ENCODE measurements around the gene ZFYVE28.

The ZFYVE28 gene

DNA sequence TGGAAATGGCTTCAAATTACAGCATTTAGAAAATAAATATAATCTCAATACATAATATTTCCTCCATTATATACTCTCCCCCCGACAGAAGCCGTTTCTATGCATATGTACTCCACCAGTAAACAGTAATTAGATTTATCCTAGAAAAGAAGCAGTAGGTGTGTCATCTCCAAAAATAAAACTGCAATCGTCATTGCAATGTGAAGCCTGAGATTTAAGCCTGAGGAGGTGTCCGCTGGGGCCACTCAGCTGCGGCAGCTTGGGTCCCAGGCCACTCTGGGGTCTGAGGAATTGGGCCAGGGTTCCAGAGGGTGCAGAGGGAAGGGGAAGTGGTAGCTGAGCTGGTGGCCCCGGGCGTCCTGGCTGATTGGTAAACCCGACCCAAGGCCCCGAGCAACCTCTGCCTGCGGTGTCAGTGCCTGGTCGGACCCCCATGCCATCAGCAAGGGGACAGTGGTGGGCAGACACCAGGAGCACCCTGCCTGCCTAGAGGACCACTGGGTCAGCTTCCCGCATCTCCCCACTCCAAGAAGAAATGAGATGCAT lies 148.8 kb downstream of the ZFYVE28 start:
- peaks cover 0 to 21% of the 10 kb centered on the region in 2 donors for H3K4me1 ChIP-seq (ENCODE audit: control insufficient read depth in 1 of 2, insufficient read depth in 2 of 2, low read length in 2 of 2)

GRCh38 chr4:2269206-2269531 lies 149.3 kb downstream of the ZFYVE28 start:
- Histone ChIP-seq H3K4me1 (ENCODE audit: control insufficient read depth in 1 of 2, insufficient read depth in 2 of 2, low read length in 2 of 2) (peaks cover 0 to 25% of the 10 kb centered on the region in 2 donors), H3K4me3 (ENCODE audit: low read depth in 1 of 2, low read length in 2 of 2) (no peak overlapping the region), H3K27ac (ENCODE audit: low read length) (no peak overlapping the region)

More for the DNA sequence above, 148.8 kb downstream of the ZFYVE28 start:
- Histone ChIP-seq H3K4me3 (ENCODE audit: low read depth in 1 of 2, low read length in 2 of 2) (no peak overlapping the region), H3K27me3 (ENCODE audit: low read depth, low read length) (no peaks in the 10 kb centered on the region), H3K27ac (ENCODE audit: low read length) (no peak overlapping the region), H3K36me3 (ENCODE audit: control insufficient read depth in 1 of 2, insufficient read depth in 2 of 2, low read length in 2 of 2) (peaks cover 0 to 5% of the 10 kb centered on the region in 2 donors), H3K9me3 (ENCODE audit: control insufficient read depth in 1 of 2, low read length in 2 of 2) (no peaks in the 10 kb centered on the region)

DNA sequence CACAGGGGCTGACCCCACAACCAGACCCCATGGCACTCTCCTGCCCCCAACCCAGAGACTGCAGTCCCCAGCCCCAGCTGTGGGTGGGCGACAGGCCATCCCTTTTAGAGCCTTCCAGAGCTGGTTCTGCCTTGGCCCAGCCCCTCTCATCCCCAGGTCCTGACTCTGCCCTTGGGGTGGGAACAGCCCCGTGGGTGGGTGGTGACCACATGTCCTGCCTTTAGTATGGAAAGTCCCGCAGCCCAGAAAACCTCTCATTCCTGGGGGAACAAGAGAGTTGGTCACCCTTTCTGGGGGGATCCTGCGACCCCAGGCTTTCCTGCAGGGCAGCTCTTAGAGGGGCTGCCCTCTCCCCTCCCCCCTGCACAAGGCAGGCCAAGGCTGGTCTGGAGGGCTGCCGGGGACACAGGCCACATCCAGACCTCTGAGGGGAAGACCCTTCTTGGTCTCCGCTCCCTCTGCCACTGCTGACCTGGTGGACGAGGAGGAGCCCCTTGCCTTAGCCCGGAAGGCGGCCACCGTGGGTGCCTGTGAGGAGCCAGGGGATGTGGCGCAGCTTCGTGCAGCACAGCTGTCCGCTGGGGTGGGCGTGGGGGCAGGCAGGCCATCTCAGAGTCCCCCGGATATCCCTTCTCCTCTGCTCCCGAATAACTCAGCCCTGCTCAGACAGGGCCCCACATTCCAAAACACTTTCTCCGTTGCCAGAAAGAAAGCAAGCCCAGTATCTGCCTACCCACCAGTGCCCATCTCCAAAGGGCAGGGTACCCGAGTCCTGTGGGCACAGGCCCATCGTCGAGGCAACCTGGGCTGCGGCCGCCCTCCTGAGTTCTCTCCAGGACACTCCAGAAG lies 149.9 kb downstream of the ZFYVE28 start:
- Histone ChIP-seq H3K4me1 (ENCODE audit: control insufficient read depth in 1 of 2, insufficient read depth in 2 of 2, low read length in 2 of 2) (peaks cover 0 to 26% of the 10 kb centered on the region in 2 donors), H3K27ac (ENCODE audit: low read length) (no peak overlapping the region), H3K27me3 (ENCODE audit: low read depth, low read length) (no peaks in the 10 kb centered on the region), H3K4me3 (ENCODE audit: low read depth in 1 of 2, low read length in 2 of 2) (no peak overlapping the region), H3K9me3 (ENCODE audit: control insufficient read depth in 1 of 2, low read length in 2 of 2) (no peaks in the 10 kb centered on the region), H3K36me3 (ENCODE audit: control insufficient read depth in 1 of 2, insufficient read depth in 2 of 2, low read length in 2 of 2) (peaks cover 0 to 5% of the 10 kb centered on the region in 2 donors)

More at GRCh38 chr4:2269206-2269531, 149.3 kb downstream of the ZFYVE28 start:
- Histone ChIP-seq H3K36me3 (ENCODE audit: control insufficient read depth in 1 of 2, insufficient read depth in 2 of 2, low read length in 2 of 2) (peaks cover 0 to 5% of the 10 kb centered on the region in 2 donors), H3K27me3 (ENCODE audit: low read depth, low read length) (no peaks in the 10 kb centered on the region), H3K9me3 (ENCODE audit: control insufficient read depth in 1 of 2, low read length in 2 of 2) (no peaks in the 10 kb centered on the region)

DNA sequence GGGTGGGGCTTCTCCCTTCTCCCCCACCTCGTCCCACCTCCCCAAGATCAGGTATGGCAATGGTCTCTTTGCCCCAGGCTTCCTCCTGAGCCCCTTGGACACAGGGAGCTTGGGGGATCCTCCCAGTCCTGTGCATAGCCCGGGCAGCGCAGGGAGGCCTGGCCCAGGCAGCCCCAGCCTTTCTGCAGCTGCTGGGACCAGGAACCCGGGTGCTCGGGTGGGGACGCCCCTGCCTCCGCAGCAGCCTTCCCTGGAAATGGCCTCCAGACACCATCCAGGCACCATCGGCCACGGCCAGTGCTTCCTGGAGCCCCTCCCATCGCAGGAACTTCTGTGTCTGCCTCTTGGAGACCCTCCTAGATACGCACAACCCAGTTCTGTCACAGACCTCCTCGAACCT lies 150.6 kb downstream of the ZFYVE28 start:
- Histone ChIP-seq H3K27me3 (ENCODE audit: low read depth, low read length) (no peaks in the 10 kb centered on the region), H3K4me1 (ENCODE audit: control insufficient read depth in 1 of 2, insufficient read depth in 2 of 2, low read length in 2 of 2) (peaks cover 0 to 33% of the 10 kb centered on the region in 2 donors), H3K4me3 (ENCODE audit: low read depth in 1 of 2, low read length in 2 of 2) (no peak overlapping the region), H3K9me3 (ENCODE audit: control insufficient read depth in 1 of 2, low read length in 2 of 2) (no peaks in the 10 kb centered on the region), H3K36me3 (ENCODE audit: control insufficient read depth in 1 of 2, insufficient read depth in 2 of 2, low read length in 2 of 2) (peaks cover 0 to 5% of the 10 kb centered on the region in 2 donors), H3K27ac (ENCODE audit: low read length) (no peak overlapping the region)

DNA sequence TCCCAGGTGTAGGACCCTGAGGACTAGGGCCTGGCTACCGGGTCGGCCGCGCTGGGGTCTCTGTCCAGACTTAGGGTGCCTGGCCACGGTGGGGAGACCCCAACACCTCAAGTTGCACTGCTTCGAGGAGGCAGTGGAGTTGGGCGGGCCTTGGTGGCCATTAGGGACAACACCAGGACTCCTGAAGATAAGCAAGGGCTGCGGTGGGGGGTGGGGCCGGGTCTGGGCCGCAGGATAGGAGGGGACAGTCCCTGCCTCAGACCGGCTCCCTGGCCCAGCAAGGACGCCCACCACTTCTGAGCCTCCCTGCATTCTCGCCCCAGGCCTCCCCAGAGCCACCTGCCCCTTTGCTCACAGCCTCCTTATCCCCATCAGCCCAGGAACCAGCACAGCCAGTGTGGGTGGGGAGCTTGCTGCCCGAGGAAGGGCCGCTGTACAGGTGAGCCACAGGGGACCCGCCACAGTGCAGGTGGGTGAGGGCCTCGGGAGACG lies 151.1 kb downstream of the ZFYVE28 start:
- H3K27ac ChIP-seq (ENCODE audit: low read length), result no peak overlapping the region
- peaks cover 0 to 35% of the 10 kb centered on the region in 2 donors for H3K4me1 ChIP-seq (ENCODE audit: control insufficient read depth in 1 of 2, insufficient read depth in 2 of 2, low read length in 2 of 2)
- no peak overlapping the region for H3K4me3 ChIP-seq (ENCODE audit: low read depth in 1 of 2, low read length in 2 of 2)
- H3K9me3 ChIP-seq (ENCODE audit: control insufficient read depth in 1 of 2, low read length in 2 of 2), result no peaks in the 10 kb centered on the region
- H3K36me3 ChIP-seq (ENCODE audit: control insufficient read depth in 1 of 2, insufficient read depth in 2 of 2, low read length in 2 of 2), result peaks cover 0 to 5% of the 10 kb centered on the region in 2 donors
- H3K27me3 ChIP-seq (ENCODE audit: low read depth, low read length), result no peaks in the 10 kb centered on the region

- Histone ChIP-seq H3K36me3 (ENCODE audit: control insufficient read depth in 1 of 2, insufficient read depth in 2 of 2, low read length in 2 of 2) (peaks cover 0 to 5% of the 10 kb centered on the region in 2 donors), H3K9me3 (ENCODE audit: control insufficient read depth in 1 of 2, low read length in 2 of 2) (no peaks in the 10 kb centered on the region), H3K27ac (ENCODE audit: low read length) (no peak overlapping the region), H3K4me1 (ENCODE audit: control insufficient read depth in 1 of 2, insufficient read depth in 2 of 2, low read length in 2 of 2) (peaks cover 0 to 35% of the 10 kb centered on the region in 2 donors), H3K27me3 (ENCODE audit: low read depth, low read length) (no peaks in the 10 kb centered on the region), H3K4me3 (ENCODE audit: low read depth in 1 of 2, low read length in 2 of 2) (no peak overlapping the region)
Measured at GRCh38 chr4:2266821-2267220, 151.6 kb downstream of the ZFYVE28 start.

- Histone ChIP-seq H3K27ac (ENCODE audit: low read length) (no peak overlapping the region), H3K9me3 (ENCODE audit: control insufficient read depth in 1 of 2, low read length in 2 of 2) (no peaks in the 10 kb centered on the region), H3K27me3 (ENCODE audit: low read depth, low read length) (no peaks in the 10 kb centered on the region), H3K36me3 (ENCODE audit: control insufficient read depth in 1 of 2, insufficient read depth in 2 of 2, low read length in 2 of 2) (peaks cover 0 to 5% of the 10 kb centered on the region in 2 donors), H3K4me1 (ENCODE audit: control insufficient read depth in 1 of 2, insufficient read depth in 2 of 2, low read length in 2 of 2) (peaks cover 0 to 35% of the 10 kb centered on the region in 2 donors), H3K4me3 (ENCODE audit: low read depth in 1 of 2, low read length in 2 of 2) (no peak overlapping the region)
Measured at GRCh38 chr4:2266181-2266580, 152.3 kb downstream of the ZFYVE28 start.

- no peaks in the 10 kb centered on the region for H3K9me3 ChIP-seq (ENCODE audit: control insufficient read depth in 1 of 2, low read length in 2 of 2)
- H3K36me3 ChIP-seq (ENCODE audit: control insufficient read depth in 1 of 2, insufficient read depth in 2 of 2, low read length in 2 of 2), result peaks cover 0 to under 1% of the 10 kb centered on the region in 2 donors
- no peaks in the 10 kb centered on the region for H3K27me3 ChIP-seq (ENCODE audit: low read depth, low read length)
- no peak overlapping the region for H3K27ac ChIP-seq (ENCODE audit: low read length)
- no peak overlapping the region for H3K4me3 ChIP-seq (ENCODE audit: low read depth in 1 of 2, low read length in 2 of 2)
- H3K4me1 ChIP-seq (ENCODE audit: control insufficient read depth in 1 of 2, insufficient read depth in 2 of 2, low read length in 2 of 2), result peaks cover under 1 to 42% of the 10 kb centered on the region in 2 donors
Measured at GRCh38 chr4:2265113-2266110, 153.0 kb downstream of the ZFYVE28 start.

- no peaks in the 10 kb centered on the region for H3K27me3 ChIP-seq (ENCODE audit: low read depth, low read length)
- H3K36me3 ChIP-seq (ENCODE audit: control insufficient read depth in 1 of 2, insufficient read depth in 2 of 2, low read length in 2 of 2), result no peaks in the 10 kb centered on the region
- no peaks in the 10 kb centered on the region for H3K9me3 ChIP-seq (ENCODE audit: control insufficient read depth in 1 of 2, low read length in 2 of 2)
- H3K27ac ChIP-seq (ENCODE audit: low read length), result no peak overlapping the region
- H3K4me1 ChIP-seq (ENCODE audit: control insufficient read depth in 1 of 2, insufficient read depth in 2 of 2, low read length in 2 of 2), result peaks cover 9 to 51% of the 10 kb centered on the region in 2 donors
- no peak overlapping the region for H3K4me3 ChIP-seq (ENCODE audit: low read depth in 1 of 2, low read length in 2 of 2)
Measured at GRCh38 chr4:2264481-2265041, 153.9 kb downstream of the ZFYVE28 start.

DNA sequence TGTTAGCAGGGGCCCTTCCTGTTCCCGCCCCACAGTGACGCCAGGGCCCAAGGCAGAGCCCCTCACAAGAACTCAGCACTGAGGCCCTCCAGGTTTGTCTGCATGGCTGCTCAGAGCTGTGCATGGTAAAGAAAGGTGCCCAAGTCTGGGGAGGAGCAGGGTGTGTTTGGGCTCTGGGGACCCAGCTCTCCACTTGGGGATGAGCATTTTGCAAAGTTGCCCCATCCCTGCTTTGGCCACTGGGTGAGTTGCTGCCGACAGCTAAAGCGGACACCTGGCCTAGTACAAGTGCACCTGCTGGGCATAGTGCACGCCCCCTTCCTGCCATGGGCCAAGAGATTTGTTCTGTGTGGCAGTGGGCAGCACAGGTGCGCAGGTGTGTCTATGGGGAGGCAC lies 154.5 kb downstream of the ZFYVE28 start:
- no peak overlapping the region for H3K27ac ChIP-seq (ENCODE audit: low read length)
- H3K4me1 ChIP-seq (ENCODE audit: control insufficient read depth in 1 of 2, insufficient read depth in 2 of 2, low read length in 2 of 2), result peaks cover 9 to 57% of the 10 kb centered on the region in 2 donors
- H3K36me3 ChIP-seq (ENCODE audit: control insufficient read depth in 1 of 2, insufficient read depth in 2 of 2, low read length in 2 of 2), result no peaks in the 10 kb centered on the region
- H3K4me3 ChIP-seq (ENCODE audit: low read depth in 1 of 2, low read length in 2 of 2), result no peak overlapping the region
- H3K27me3 ChIP-seq (ENCODE audit: low read depth, low read length), result no peaks in the 10 kb centered on the region
- no peaks in the 10 kb centered on the region for H3K9me3 ChIP-seq (ENCODE audit: control insufficient read depth in 1 of 2, low read length in 2 of 2)
